G401.6 (cell line): ENCODE results near the gene COL6A1.
"Not testable (repeated sequence)": the region's sequence is repeated elsewhere in the genome, so short reads cannot be mapped to it uniquely, and the experiment has no call there.

ENCODE experiments used
- FAIRE-seq: peaks from 2 replicates; lab custom pipeline; 2012; peaks lifted over from hg19 to GRCh38; lab: Jason Lieb, UNC

COL6A1 gene

GRCh38 chr21:45965084-45965809 is 16.3 kb upstream of the COL6A1 start:
- FAIRE-seq, result no peak

GRCh38 chr21:45966791-45967394 is 14.7 kb upstream of the COL6A1 start:
- no peak for FAIRE-seq

- no peak for FAIRE-seq
These were observed 11.5 kb upstream of the COL6A1 start for GRCh38 chr21:45969921-45970673.

- FAIRE-seq, result no peak
These were observed 10.6 kb upstream of the COL6A1 start for GRCh38 chr21:45970674-45971615.

GRCh38 chr21:45971616-45972352 is 9.8 kb upstream of the COL6A1 start:
- no peak for FAIRE-seq

GRCh38 chr21:45972353-45972715 is 9.2 kb upstream of the COL6A1 start:
- no peak for FAIRE-seq

GRCh38 chr21:45972716-45973474 is 8.7 kb upstream of the COL6A1 start:
- FAIRE-seq, result no peak

GRCh38 chr21:45973475-45974072 is 8.0 kb upstream of the COL6A1 start:
- FAIRE-seq, result no peak

- no peak for FAIRE-seq
These were observed 7.2 kb upstream of the COL6A1 start for GRCh38 chr21:45974073-45975019.

GRCh38 chr21:45975020-45975666 is 6.4 kb upstream of the COL6A1 start:
- no peak for FAIRE-seq

GRCh38 chr21:45975667-45976409 is 5.7 kb upstream of the COL6A1 start:
- FAIRE-seq, result not testable (repeated sequence)

- FAIRE-seq, result no peak
These were observed 4.8 kb upstream of the COL6A1 start for GRCh38 chr21:45976701-45977311.

GRCh38 chr21:45977396-45977795 is 4.2 kb upstream of the COL6A1 start:
- no peak for FAIRE-seq

GRCh38 chr21:45979141-45979631 is 2.4 kb upstream of the COL6A1 start:
- FAIRE-seq, result no peak

- no peak for FAIRE-seq
These were observed 1.9 kb upstream of the COL6A1 start for GRCh38 chr21:45979651-45980050.

- no peak for FAIRE-seq
These were observed 1.3 kb upstream of the COL6A1 start for GRCh38 chr21:45980271-45980670.

GRCh38 chr21:45980697-45981096 is 873 bp upstream of the COL6A1 start:
- no peak for FAIRE-seq
